Type B pancreatic cell (in vitro differentiated cells): Measurements from ENCODE around the gene KLHL36. TPM values are rescaled to one million over a fixed set of nuclear protein-coding genes. Genes with fewer than 3 reads are reported as not detected.
A peak's percentile ranks its signal among the peaks of the same experiment; 100 is the strongest.

Experiments used
- DNase-seq: peaks from one replicate; pipeline ENCODE4 v3.0.0; 2021; ENCODE audit warnings: mixed read lengths; ENCODE audit not compliant: unreplicated experiment; ENCODE audit errors: extremely low spot score
- H3K27ac Mint-ChIP-seq: 2 replicates; pipeline ENCODE4 v1.8.0; 2021; ENCODE audit warnings: mild to moderate bottlenecking, mixed read lengths
- H3K27me3 Mint-ChIP-seq: 2 replicates; pipeline ENCODE4 v1.8.0; 2021; ENCODE audit warnings: mixed read lengths
- H3K36me3 Mint-ChIP-seq: 2 replicates; pipeline ENCODE4 v1.8.0; 2021; ENCODE audit warnings: mixed read lengths
- H3K4me1 Mint-ChIP-seq: one replicate; pipeline ENCODE4 v1.8.0; 2021; ENCODE audit warnings: mixed read lengths; ENCODE audit not compliant: unreplicated experiment
- H3K4me3 Mint-ChIP-seq: 2 replicates; pipeline ENCODE4 v1.8.0; 2021; ENCODE audit warnings: mild to moderate bottlenecking, mixed read lengths
- H3K9me3 Mint-ChIP-seq: 2 replicates; pipeline ENCODE4 v1.8.0; 2021; ENCODE audit warnings: mixed read lengths
- total RNA-seq: library from RNA; stranded (reverse); gene quantifications from 2 replicates; pipeline ENCODE4 v1.2.1, GENCODE V29; 2021; ENCODE audit warnings: low replicate concordance
- TF ChIP-seq, protein P1 (sequence below): fragments of 200-600 bp; sonication (generic); conservative IDR thresholded peaks from 2 replicates; pipeline ENCODE4 v1.5.0; 2021; ENCODE audit warnings: antibody characterized with exemption, mild to moderate bottlenecking

Gene KLHL36
- total RNA-seq, 1 donor from 2014 or later, result 40.3 TPM

DNA sequence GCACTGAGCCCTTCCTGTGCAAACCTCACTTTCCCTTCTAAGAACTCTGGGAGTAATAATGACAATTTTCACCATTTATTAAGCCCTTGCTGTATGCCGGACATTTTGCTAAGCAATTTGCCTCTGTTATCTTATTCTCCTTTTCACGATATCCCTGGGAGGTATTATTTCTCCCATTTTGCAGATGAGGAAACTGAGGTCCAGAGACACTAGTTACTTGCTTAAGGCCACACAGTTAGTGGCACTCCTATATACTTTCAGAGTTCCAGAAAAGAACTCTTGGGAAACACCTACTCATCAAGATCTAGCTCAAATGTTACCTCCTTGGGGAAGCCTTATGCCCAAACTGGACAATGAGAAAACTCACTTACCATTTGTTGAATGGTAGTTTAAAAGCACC, 46.7 kb downstream of the KLHL36 start:
- peaks cover 25% of the 10 kb centered on the region for H3K4me1 Mint-ChIP-seq
- TF ChIP-seq, protein P1, sequence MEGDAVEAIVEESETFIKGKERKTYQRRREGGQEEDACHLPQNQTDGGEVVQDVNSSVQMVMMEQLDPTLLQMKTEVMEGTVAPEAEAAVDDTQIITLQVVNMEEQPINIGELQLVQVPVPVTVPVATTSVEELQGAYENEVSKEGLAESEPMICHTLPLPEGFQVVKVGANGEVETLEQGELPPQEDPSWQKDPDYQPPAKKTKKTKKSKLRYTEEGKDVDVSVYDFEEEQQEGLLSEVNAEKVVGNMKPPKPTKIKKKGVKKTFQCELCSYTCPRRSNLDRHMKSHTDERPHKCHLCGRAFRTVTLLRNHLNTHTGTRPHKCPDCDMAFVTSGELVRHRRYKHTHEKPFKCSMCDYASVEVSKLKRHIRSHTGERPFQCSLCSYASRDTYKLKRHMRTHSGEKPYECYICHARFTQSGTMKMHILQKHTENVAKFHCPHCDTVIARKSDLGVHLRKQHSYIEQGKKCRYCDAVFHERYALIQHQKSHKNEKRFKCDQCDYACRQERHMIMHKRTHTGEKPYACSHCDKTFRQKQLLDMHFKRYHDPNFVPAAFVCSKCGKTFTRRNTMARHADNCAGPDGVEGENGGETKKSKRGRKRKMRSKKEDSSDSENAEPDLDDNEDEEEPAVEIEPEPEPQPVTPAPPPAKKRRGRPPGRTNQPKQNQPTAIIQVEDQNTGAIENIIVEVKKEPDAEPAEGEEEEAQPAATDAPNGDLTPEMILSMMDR, result no peak
- H3K27ac Mint-ChIP-seq, result no peak overlapping the region
- peaks cover 7% of the 10 kb centered on the region for H3K9me3 Mint-ChIP-seq
- no peak for DNase-seq
- no peaks in the 10 kb centered on the region for H3K36me3 Mint-ChIP-seq
- H3K27me3 Mint-ChIP-seq, result no peaks in the 10 kb centered on the region
- H3K4me3 Mint-ChIP-seq, result no peak overlapping the region

DNA sequence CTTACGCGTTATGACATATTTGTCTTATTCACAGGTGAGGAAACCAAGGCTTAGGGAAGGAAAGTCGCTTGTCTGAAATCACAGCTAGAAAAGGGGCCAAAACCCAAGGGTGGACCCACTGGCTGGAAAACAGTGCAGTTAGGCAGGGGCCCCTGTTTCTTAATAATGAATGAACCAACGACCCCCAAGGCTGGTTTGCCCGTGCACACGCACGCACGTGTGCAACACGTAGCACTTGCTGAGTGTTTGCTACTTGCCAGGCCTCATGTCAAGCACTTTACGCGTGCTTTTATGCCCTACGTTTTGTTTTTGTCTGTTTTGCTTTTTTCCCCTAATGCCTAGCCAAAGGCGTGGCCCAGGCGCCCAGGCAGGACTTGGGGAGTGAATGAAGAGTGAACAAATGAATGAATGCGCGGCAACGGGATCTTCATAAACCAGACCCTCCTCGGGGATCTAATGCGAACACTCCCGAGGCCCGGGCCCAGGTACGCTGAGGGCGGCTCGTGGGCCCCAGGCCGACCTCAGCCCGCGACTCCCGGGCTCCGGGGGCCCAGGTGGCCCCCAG, 50.9 kb downstream of the KLHL36 start:
- peaks cover 32% of the 10 kb centered on the region for H3K4me1 Mint-ChIP-seq
- peak overlapping the region; percentile 81 for H3K27ac Mint-ChIP-seq
- no peaks in the 10 kb centered on the region for H3K9me3 Mint-ChIP-seq
- peak overlapping the region; percentile 90 for H3K4me3 Mint-ChIP-seq
- H3K36me3 Mint-ChIP-seq, result no peaks in the 10 kb centered on the region
- no peak for DNase-seq
- TF ChIP-seq, protein P1, result no peak
- no peaks in the 10 kb centered on the region for H3K27me3 Mint-ChIP-seq

DNA sequence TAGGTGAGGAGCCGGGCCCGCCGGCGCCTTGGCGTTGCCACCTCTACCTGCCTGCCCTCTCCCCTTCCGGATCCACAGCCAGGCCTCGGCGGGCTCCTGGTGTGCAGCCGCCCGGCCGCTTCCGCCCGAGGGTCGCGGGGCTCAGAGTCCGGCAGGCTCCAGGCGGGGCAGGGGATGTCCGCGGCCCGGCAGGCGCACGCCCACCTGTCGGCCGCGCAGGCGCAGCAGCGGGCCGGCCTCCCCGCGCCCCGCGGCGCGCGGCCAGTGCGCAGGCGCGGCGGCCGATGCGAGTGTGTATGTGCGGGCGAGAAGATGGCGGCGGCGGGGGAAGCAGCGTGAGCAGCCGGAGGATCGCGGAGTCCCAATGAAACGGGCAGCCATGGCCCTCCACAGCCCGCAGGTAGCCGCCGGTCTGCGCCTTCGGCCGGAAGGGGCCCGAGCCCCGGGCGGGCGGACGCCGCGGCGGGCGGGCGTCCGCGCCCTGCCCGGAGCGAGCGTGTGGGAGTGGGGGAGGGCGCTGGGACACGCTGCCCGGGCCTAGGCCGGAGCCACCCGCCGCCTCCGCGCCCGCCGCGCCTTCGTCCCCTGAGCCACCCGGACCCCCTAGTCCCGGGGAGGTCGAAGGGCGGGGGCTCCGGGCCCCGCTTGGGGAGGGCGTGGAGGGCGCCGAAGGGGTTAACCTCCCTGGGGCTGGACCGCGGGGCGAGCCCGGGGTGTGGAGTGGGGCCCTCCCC, 51.6 kb downstream of the KLHL36 start, which contains the start of gene USP10:
Gene USP10, plus strand, starts transcription at position 289 of the 734 bp plus-strand sequence. Its CDS starts 91 bp downstream, at position 380.
- peak within 1 kb of the TSS; percentile 99 for H3K4me3 Mint-ChIP-seq
- peak; percentile 91 for DNase-seq
- no peaks in the 10 kb centered on the region for H3K27me3 Mint-ChIP-seq
- H3K9me3 Mint-ChIP-seq, result no peaks in the 10 kb centered on the region
- peaks cover 39% of the 10 kb centered on the region for H3K4me1 Mint-ChIP-seq
- H3K36me3 Mint-ChIP-seq, result no peaks in the 10 kb centered on the region
- TF ChIP-seq, protein P1, result no peak
- peak within 1 kb of the TSS; percentile 91 for H3K27ac Mint-ChIP-seq

DNA sequence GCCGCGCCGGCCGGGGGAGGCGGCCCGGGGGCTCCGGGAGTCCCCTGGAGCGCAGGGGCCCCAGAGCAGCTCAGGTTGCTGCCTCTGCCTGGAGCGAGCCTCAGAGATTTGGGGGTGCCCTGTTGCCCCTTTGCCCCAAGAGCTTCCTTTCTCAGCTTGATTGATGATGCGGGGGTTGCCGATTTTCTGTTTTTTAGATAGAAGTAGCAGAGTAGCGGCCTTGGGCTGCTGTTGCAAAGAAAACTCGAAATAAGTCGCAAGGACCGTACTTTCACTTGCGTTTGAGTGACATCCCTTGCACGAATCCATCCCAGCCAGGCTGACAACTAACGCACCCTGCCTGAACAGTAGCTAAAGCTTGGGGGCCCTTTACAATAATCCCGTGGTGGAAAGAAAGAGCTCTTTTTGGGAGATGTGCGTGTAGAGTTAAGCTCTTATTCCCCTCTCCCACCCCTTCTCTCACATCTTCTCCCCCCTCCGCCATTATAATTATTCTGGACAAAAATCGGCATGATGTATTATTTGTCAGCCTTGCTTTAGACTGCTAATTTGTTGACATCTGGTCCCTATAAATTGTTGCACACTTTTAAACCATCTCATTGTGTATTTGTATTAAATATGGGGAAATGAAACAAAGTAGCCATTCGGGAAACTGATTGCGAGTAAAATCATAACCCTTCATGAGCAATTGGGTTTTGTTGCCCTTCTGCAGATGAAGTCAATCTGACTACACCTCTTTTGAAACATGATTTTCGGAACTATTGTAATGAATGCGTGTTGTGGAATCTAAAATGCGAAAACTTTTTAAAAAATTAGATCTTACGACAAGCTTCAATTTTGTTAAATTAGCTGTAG, 52.4 kb downstream of the KLHL36 start:
- Mint-ChIP-seq H3K9me3 (no peaks in the 10 kb centered on the region), H3K27me3 (no peaks in the 10 kb centered on the region), H3K36me3 (peaks cover 4% of the 10 kb centered on the region), H3K27ac (peak overlapping the region; percentile 91), H3K4me3 (peak overlapping the region; percentile 99), H3K4me1 (peaks cover 43% of the 10 kb centered on the region)
- DNase-seq, result no peak
- TF ChIP-seq, protein P1, result no peak

DNA sequence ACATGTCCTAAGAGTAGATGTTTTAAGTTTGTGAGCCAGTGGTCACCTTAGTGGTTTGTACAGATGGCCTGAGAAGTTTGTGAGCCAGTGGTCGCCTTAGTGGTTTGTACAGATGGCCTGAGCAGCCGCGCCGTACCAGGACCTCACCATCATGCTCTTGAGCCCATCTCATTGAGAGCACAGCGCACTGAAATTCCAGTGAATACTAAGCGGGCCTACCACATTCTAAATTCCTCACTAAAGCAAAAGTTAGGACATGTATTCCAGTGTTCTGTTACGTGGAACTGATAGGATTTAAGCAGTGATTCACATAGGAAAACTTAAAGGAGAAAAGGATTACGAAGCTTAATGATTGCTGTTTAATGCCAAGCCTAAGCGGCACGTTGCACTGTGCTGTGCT, 55.4 kb downstream of the KLHL36 start:
- H3K27ac Mint-ChIP-seq, result no peak overlapping the region
- H3K27me3 Mint-ChIP-seq, result no peaks in the 10 kb centered on the region
- H3K4me3 Mint-ChIP-seq, result peak overlapping the region; percentile 1
- TF ChIP-seq, protein P1, result no peak
- H3K4me1 Mint-ChIP-seq, result peaks cover 50% of the 10 kb centered on the region
- peaks cover 5% of the 10 kb centered on the region for H3K36me3 Mint-ChIP-seq
- peak; percentile 24 for DNase-seq
- no peaks in the 10 kb centered on the region for H3K9me3 Mint-ChIP-seq
